Memory B cell (primary cell): ENCODE results near the gene ZNF195.
A peak's percentile ranks its signal among the peaks of the same experiment; 100 is the strongest.
"Not testable (repeated sequence)": the region's sequence is repeated elsewhere in the genome, so short reads cannot be mapped to it uniquely, and the experiment has no call there.

Source experiments
- ATAC-seq: fragments of 150-1000 bp; cut with Tn5 transposase; 2 replicates; pipeline ENCODE4 v1.10.0; 2021; ENCODE audit warnings: low read depth, mild to moderate bottlenecking, moderate library complexity
- DNase-seq, 2 donors: peaks; one replicate each; pipeline ENCODE4 v3.0.0; 2022; ENCODE audit warnings: low spot score in 2 of 2
- H3K27ac Mint-ChIP-seq: one replicate; pipeline ENCODE4 v1.8.0; 2022; ENCODE audit warnings: mild to moderate bottlenecking, moderate library complexity, mixed read lengths
- H3K27me3 Mint-ChIP-seq: one replicate; pipeline ENCODE4 v1.8.0; 2022; ENCODE audit warnings: mixed read lengths
- H3K36me3 Mint-ChIP-seq: one replicate; pipeline ENCODE4 v1.8.0; 2022; ENCODE audit warnings: mild to moderate bottlenecking, mixed read lengths
- H3K4me1 Mint-ChIP-seq: one replicate; pipeline ENCODE4 v1.8.0; 2022; ENCODE audit warnings: mixed read lengths
- H3K4me3 Mint-ChIP-seq: one replicate; pipeline ENCODE4 v1.8.0; 2022; ENCODE audit warnings: mild to moderate bottlenecking, moderate library complexity, mixed read lengths
- H3K9me3 Mint-ChIP-seq: one replicate; pipeline ENCODE4 v1.8.0; 2022; ENCODE audit warnings: mixed read lengths

The ZNF195 gene

DNA sequence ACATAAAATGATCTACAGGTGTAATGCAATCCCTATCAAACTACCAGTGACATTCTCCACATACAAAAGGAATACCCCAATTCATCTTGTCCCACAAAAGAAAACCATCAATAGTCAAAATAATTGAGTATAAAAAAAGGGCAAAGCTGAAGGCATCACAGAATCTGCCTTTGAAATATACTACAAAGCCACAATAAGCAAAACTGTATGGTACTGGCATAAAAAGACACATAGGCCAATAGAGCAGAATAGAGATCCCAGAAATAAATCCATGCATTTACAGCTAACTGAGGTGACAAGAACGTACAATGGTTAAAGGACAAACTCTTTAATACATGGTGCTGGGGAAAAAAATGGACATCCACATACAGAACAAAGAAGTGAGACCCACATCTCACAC lies 31.8 kb downstream of the ZNF195 start:
- no peak for ATAC-seq
- Mint-ChIP-seq H3K36me3 (peaks cover 6% of the 10 kb centered on the region), H3K4me1 (no peaks in the 10 kb centered on the region), H3K27ac (no peak overlapping the region), H3K27me3 (peaks cover 7% of the 10 kb centered on the region), H3K9me3 (peaks cover 8% of the 10 kb centered on the region), H3K4me3 (no peak overlapping the region)
- no peak for DNase-seq

DNA sequence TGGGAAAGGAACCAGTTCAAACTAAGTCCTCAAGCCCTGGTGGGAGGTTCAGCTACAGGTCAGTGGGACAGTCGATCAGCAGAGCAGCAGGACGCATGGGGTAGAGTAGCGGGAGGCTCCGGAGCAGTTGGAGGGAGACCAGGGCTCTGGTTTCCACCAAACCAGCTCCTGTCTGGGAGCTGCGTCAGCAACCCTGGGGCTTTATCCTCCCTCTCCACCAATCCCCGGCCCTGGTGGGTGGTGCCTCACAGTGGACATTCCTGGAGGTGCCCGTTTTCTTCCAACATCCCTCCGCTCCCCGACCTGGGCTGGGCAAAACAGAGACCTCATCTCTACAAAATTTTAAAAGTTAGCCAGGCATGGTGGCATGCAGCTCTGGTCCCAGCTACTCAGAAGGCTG lies 32.4 kb downstream of the ZNF195 start:
- peaks cover 6% of the 10 kb centered on the region for H3K36me3 Mint-ChIP-seq
- H3K27ac Mint-ChIP-seq: no peak overlapping the region
- peaks cover 7% of the 10 kb centered on the region for H3K27me3 Mint-ChIP-seq
- peaks cover 8% of the 10 kb centered on the region for H3K9me3 Mint-ChIP-seq
- no peak overlapping the region for H3K4me3 Mint-ChIP-seq
- DNase-seq: no peak
- no peak for ATAC-seq
- no peaks in the 10 kb centered on the region for H3K4me1 Mint-ChIP-seq

DNA sequence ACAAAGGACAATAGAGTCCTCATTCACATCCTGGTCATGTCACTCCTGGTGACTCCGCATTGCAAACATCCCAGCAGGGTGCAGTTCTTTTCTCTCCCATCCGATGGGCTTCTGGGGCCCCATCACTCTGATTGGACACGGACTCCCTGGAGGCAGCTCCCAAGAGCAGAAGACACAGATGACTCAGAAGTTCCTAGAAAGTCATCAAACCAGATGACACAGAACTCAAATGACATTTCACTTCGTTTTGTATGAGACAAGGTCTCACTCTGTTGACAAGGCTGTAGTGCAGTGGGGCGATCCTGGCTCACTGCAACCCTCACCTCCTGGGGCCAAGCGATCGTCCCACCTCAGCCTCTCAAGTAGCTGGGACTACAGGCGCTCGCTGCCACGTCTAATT lies 33.2 kb downstream of the ZNF195 start:
- DNase-seq (no peak), ATAC-seq (no peak)
- H3K27ac Mint-ChIP-seq: no peak overlapping the region
- H3K9me3 Mint-ChIP-seq: peaks cover 7% of the 10 kb centered on the region
- peaks cover 7% of the 10 kb centered on the region for H3K27me3 Mint-ChIP-seq
- peaks cover 6% of the 10 kb centered on the region for H3K36me3 Mint-ChIP-seq
- no peaks in the 10 kb centered on the region for H3K4me1 Mint-ChIP-seq
- no peak overlapping the region for H3K4me3 Mint-ChIP-seq

DNA sequence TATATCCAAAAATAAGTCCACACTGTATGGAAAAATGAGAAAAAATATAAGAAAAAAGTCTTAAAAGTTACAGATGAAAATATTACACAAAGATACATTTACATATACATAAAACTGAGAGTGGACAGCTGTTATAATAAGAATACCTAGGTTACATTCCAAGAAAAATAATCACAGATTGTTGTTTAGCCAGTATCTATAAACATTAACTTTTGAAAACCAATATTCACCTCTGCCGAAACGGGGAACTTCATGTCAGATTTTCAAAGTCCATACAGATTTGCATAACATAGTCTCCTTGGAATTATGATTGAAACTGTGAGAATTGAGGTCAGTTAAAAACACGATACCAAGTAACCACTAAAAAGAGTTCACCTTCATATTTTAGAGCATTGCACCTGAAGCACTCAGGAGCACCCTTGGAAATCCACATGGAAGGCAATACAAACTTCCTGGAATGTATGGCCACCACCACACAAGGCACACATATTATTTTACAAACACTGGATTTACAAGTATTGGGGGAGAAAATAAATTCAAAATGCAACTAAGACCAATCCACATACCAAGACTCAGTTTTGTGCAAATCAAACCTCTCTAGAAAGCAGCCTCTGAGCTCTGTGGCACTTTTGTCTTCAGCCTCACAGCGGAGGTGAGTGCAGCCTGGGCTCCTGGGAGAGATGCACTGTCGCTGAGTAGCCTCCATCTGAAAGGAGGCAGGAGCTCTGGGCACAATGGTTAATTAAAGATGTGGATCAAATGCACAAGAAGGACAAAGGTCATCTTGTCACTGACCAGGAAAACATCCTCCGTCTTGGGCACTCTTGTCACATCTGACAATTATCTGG lies 34.4 kb downstream of the ZNF195 start:
- peaks cover 17% of the 10 kb centered on the region for H3K27me3 Mint-ChIP-seq

DNA sequence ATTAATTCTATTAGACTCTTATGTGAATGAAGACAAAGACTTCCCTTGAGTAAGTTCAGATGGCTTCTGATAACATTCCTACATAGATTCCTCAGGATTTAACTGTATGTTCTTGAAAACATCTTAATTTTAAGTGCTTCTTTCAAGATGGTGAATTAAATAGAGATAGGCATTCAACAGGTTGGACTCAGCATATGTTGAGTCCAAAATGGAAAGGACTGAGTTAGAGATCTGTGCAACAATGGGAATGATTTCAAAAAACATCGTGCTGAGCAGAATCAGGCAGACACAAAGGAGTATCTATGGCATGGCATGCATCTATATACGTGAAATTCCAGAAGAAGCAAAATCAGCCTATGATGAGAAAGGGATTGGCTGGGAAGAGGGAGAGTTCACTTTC lies 36.2 kb downstream of the ZNF195 start:
- Mint-ChIP-seq H3K27ac (no peak overlapping the region), H3K36me3 (peaks cover 5% of the 10 kb centered on the region), H3K4me3 (no peak overlapping the region)

More for the DNA sequence above, 34.4 kb downstream of the ZNF195 start:
- peaks cover 7% of the 10 kb centered on the region for H3K9me3 Mint-ChIP-seq
- H3K4me1 Mint-ChIP-seq: no peaks in the 10 kb centered on the region
- H3K27ac Mint-ChIP-seq: no peak overlapping the region
- ATAC-seq (no peak), DNase-seq (no peak)
- no peak overlapping the region for H3K4me3 Mint-ChIP-seq
- peaks cover 6% of the 10 kb centered on the region for H3K36me3 Mint-ChIP-seq

DNA sequence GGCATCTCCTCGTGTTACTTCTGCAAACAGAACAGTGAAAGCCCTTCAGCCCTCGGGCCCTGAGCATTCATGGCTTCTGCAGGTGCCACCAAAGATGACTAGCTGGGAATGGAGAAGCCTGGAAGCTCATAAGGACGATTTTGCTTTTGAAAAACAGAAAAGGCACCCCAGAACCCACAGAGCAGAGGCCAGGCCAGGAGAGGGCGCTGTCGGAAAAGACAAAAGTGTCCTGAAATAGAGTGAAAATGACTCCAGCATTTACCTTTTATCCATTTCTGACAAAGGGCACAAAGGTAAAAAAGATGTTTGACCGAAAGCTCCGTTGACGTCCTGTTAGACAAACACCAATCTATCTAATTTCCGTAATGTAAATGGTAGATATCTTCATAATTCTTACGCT lies 37.6 kb downstream of the ZNF195 start:
- no peak overlapping the region for H3K4me3 Mint-ChIP-seq
- no peaks in the 10 kb centered on the region for H3K9me3 Mint-ChIP-seq
- H3K27me3 Mint-ChIP-seq: peaks cover 32% of the 10 kb centered on the region
- no peaks in the 10 kb centered on the region for H3K36me3 Mint-ChIP-seq
- DNase-seq: peak in 1 of 2 donors; percentile 11
- H3K4me1 Mint-ChIP-seq: peaks cover 7% of the 10 kb centered on the region
- H3K27ac Mint-ChIP-seq: no peak overlapping the region
- ATAC-seq: no peak

More for the DNA sequence above, 36.2 kb downstream of the ZNF195 start:
- DNase-seq: no peak
- Mint-ChIP-seq H3K9me3 (peaks cover 5% of the 10 kb centered on the region), H3K27me3 (peaks cover 30% of the 10 kb centered on the region), H3K4me1 (peaks cover 7% of the 10 kb centered on the region)
- no peak for ATAC-seq

DNA sequence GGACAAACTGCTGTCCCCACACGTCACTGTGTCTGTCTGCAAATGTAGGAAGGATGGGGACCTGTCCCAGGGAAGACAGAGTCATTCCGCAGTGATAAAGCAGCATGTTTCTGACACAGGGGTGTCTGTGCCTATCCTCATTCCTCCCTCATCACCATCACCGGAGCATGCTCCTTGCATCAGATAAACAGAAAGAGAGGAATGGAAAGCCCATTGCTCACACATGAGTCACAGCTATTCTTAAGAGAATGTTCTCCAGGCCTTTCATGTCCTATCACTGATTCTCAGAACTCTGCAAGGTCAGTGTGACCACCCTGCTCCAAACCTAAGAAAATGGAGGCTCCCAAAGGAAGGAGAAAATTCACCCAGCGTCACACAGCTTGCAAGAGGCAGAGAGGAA lies 38.9 kb downstream of the ZNF195 start:
- Mint-ChIP-seq H3K4me3 (no peak overlapping the region), H3K27ac (no peak overlapping the region), H3K36me3 (no peaks in the 10 kb centered on the region), H3K9me3 (no peaks in the 10 kb centered on the region), H3K4me1 (peaks cover 7% of the 10 kb centered on the region), H3K27me3 (peaks cover 32% of the 10 kb centered on the region)
- no peak for DNase-seq
- ATAC-seq: no peak

DNA sequence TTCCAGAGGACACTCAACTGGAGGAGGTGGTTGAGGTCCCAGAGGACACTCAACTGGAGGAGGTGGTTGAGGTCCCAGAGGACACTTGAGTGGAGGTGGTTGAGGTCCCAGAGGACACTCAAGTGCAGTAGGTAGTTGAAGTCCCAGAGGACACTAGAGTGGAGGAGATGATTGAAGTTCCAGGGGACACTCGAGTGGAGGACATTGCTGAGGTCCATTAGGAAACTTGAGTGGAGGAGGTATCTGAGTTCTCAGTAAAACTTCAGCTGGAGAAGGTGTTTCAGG lies 39.7 kb downstream of the ZNF195 start:
- no peak for DNase-seq

DNA sequence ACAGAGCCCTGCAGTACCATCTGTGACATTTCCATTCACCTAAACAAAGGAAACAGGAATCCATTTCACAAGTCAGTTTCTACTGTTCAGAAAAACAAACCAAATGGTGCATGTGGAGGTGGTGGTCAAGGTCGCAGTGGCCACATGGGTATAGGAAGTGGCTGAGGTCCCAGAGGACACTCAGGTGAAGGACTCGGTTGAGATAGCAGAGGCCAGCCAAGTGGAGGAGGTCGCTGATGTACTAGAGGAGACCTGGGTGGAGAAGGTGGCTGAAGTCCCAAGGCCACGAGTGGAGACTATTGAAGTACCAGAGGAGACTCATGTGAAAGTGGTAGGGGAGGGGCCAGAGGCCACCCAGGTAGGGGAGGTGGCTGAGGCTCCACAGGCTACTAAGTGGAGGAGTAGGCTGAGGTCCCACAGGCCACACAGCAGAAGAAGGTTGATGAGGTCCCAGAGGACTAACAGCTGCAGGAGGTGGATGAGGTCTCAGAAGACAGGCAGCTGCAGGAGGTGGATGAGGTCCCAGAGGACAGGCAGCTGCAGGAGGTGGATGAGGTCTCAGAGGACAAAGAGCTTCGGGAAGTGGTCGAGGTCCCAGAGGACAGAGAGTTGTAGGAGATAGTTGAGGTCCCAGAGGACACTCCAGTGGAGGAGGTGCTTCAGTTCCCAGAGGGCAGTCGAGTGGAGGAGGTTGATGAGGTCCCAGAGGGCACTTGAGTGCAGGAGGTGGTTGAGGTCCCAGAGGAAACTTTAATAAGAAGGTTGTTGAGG lies 40.2 kb downstream of the ZNF195 start:
- no peaks in the 10 kb centered on the region for H3K36me3 Mint-ChIP-seq
- DNase-seq (no peak), ATAC-seq (no peak)
- H3K4me3 Mint-ChIP-seq: no peak overlapping the region
- H3K9me3 Mint-ChIP-seq: no peaks in the 10 kb centered on the region
- H3K27ac Mint-ChIP-seq: no peak overlapping the region
- H3K4me1 Mint-ChIP-seq: peaks cover 7% of the 10 kb centered on the region
- peaks cover 29% of the 10 kb centered on the region for H3K27me3 Mint-ChIP-seq

More for the DNA sequence above, 39.7 kb downstream of the ZNF195 start:
- Mint-ChIP-seq H3K36me3 (no peaks in the 10 kb centered on the region), H3K27ac (no peak overlapping the region), H3K9me3 (no peaks in the 10 kb centered on the region), H3K4me1 (peaks cover 7% of the 10 kb centered on the region), H3K27me3 (peaks cover 29% of the 10 kb centered on the region), H3K4me3 (no peak overlapping the region)
- ATAC-seq: no peak

DNA sequence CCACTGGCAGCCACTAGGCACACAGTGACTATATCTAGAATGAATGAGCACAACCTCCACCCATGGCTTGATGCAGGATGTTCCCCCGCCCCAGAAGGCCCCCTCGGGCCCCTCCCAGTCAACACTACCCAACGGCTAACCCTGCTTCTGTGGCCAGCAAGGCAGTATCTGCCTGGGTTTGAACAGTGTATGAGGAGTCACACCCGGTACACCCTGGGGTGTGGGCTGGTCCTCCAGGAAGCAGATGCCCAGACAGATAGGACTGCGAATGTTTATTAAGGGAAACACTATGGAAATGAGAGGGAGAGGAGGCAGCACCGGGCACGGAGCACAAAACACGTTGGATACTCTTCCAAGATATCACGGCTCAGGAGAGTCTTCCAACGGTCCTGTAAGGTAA lies 42.5 kb downstream of the ZNF195 start:
- not testable (repeated sequence) for H3K27ac Mint-ChIP-seq, H3K36me3 Mint-ChIP-seq, H3K9me3 Mint-ChIP-seq, ATAC-seq, H3K4me3 Mint-ChIP-seq, DNase-seq, H3K4me1 Mint-ChIP-seq
- H3K27me3 Mint-ChIP-seq: peaks cover 25% of the 10 kb centered on the region

DNA sequence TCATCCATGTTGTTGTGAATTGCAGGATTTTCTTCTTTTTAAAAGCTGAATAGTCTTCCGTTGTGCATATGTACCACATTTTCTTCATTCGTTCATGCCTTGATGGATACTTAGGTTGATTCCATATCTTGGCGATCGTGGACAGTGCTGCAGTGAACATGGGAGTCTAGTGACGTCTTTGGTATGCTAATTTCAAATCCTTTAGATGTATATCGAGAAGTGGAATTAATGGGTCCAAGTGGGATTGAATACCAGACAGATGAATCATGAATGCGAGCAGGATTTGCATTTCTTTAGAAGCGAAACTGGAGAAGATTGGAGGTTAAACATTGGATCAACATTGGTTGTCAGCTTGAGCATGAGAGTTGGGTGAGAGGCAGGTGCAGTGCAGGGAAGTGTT lies 45.8 kb downstream of the ZNF195 start:
- not testable (repeated sequence) for H3K27ac Mint-ChIP-seq, ATAC-seq, H3K9me3 Mint-ChIP-seq, H3K36me3 Mint-ChIP-seq, H3K27me3 Mint-ChIP-seq, DNase-seq, H3K4me1 Mint-ChIP-seq, H3K4me3 Mint-ChIP-seq

DNA sequence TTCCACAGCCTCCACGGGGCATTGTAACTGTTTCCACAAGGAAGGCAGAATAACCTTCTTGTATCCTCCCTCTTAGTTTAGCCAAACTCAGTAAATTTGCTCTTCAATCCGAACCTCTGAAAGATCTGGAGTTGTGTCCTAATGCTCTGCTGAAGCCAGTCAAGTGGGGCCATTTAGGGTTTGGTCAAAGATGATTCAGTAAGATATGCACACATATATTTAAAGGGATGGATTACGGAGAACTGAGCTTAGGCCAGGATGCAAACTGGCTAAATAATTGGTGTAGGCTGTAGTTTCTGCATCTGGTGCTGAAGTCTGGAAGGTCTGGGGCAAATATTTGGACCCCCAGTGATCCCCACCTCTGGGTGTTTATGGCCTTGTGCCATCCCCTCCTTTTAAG lies 47.9 kb downstream of the ZNF195 start:
- H3K27me3 Mint-ChIP-seq, H3K4me3 Mint-ChIP-seq: not testable (repeated sequence)

DNA sequence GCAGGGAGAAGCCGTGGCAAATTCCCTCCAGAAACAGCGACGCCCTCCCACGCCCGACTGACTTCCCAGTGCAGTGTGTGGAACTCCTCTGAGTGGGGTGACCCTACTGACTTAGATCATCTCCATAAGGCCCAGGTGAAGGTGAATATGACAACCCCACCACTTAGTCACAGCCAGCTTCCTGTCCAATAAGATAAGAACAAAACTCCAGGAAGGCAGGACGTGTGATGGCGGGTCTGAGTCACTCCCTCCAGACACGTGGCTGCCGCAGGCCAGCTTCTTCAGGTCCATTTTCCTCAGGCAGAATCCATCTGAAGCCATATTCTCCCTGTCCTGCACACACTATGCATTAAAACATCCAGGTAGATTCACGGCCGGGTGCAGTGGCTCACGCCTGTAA lies 48.9 kb downstream of the ZNF195 start:
- not testable (repeated sequence) for H3K27me3 Mint-ChIP-seq, H3K4me1 Mint-ChIP-seq, H3K36me3 Mint-ChIP-seq, H3K9me3 Mint-ChIP-seq, DNase-seq, ATAC-seq, H3K27ac Mint-ChIP-seq, H3K4me3 Mint-ChIP-seq

More for the DNA sequence above, 47.9 kb downstream of the ZNF195 start:
- ATAC-seq, H3K4me1 Mint-ChIP-seq, H3K36me3 Mint-ChIP-seq, DNase-seq, H3K27ac Mint-ChIP-seq, H3K9me3 Mint-ChIP-seq: not testable (repeated sequence)

DNA sequence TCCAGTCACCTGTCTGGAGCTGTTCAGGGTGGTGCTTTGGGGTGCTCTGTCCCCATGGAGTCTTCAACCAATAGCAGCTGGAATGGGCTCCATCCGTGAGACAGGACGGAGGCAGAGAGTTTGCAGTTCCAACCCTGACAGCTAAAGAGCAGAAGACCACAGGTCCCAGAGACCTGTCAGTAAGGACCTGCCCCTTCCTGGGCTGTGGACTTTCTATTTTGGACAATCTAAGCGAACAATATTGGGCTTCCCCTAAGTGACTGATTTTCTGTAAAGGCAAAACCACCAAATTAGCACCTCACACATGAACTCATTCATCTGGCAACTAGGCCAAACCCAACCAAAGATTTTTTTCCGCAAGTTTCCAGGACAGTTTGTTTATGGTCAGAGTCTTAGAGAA lies 50.4 kb downstream of the ZNF195 start:
- H3K27me3 Mint-ChIP-seq, H3K9me3 Mint-ChIP-seq, H3K36me3 Mint-ChIP-seq, DNase-seq, H3K4me3 Mint-ChIP-seq, H3K27ac Mint-ChIP-seq, H3K4me1 Mint-ChIP-seq, ATAC-seq: not testable (repeated sequence)
